ENCODE results near the gene OTOR. TPM values are rescaled to one million over a fixed set of nuclear protein-coding genes. Genes with fewer than 3 reads are reported as not detected.

OTOR gene, protein sequence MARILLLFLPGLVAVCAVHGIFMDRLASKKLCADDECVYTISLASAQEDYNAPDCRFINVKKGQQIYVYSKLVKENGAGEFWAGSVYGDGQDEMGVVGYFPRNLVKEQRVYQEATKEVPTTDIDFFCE
- not detected in 2 replicates for total RNA-seq (ENCODE audit: low replicate concordance)

DNA sequence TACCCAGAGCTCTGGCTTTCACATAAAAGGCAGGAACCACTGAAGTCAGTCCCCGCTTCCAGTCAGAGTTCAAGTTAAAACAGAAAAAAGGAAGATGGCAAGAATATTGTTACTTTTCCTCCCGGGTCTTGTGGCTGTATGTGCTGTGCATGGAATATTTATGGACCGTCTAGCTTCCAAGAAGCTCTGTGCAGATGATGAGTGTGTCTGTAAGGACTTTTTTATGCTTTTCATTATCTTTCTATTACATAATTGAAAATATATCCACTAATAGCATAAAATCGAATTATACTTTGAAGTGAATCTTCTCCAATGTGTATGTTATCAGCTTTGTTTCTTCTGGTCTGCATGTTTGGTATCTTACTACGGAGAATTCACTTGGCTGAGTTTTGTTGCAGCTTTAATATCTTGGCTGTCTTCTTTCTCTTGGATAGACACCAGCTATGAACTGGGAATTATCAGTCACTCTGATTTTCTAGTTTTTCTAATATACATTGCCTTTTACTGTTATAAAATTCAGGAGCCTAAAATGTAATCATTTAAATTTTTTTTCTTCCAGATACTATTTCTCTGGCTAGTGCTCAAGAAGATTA, at the start of gene OTOR:
Gene OTOR, plus strand, starts transcription at position 51 of the 593 bp plus-strand sequence. Its CDS starts 44 bp downstream, at position 95.
- Mint-ChIP-seq H3K4me1 (no peaks in the 10 kb centered on the region), H3K4me3 (no peak within 1 kb of the TSS), H3K27me3 (ENCODE audit: insufficient read depth, low read depth) (peaks cover 8% of the 10 kb centered on the region), H3K27ac (no peak within 1 kb of the TSS), H3K9me3 (no peaks in the 10 kb centered on the region), H3K36me3 (no peaks in the 10 kb centered on the region)
- Histone ChIP-seq H3K9ac (no peak within 1 kb of the TSS), H4K20me1 (ENCODE audit: low read depth) (no peaks in the 10 kb centered on the region), H3K4me1 (no peaks in the 10 kb centered on the region), H3K79me2 (ENCODE audit: low read depth) (no peaks in the 10 kb centered on the region), H3K36me3 (no peaks in the 10 kb centered on the region), H3K27me3 (no peaks in the 10 kb centered on the region), H3K27ac (no peak within 1 kb of the TSS), H3K4me2 (no peak within 1 kb of the TSS), H3K9me3 (ENCODE audit: low read depth) (no peaks in the 10 kb centered on the region), H2AFZ (replicated peaks) (no peak within 1 kb of the TSS), H3K4me3 (no peak within 1 kb of the TSS), H3F3A (ENCODE audit: low read depth) (no peaks in the 10 kb centered on the region)
- TF ChIP-seq, protein P1, sequence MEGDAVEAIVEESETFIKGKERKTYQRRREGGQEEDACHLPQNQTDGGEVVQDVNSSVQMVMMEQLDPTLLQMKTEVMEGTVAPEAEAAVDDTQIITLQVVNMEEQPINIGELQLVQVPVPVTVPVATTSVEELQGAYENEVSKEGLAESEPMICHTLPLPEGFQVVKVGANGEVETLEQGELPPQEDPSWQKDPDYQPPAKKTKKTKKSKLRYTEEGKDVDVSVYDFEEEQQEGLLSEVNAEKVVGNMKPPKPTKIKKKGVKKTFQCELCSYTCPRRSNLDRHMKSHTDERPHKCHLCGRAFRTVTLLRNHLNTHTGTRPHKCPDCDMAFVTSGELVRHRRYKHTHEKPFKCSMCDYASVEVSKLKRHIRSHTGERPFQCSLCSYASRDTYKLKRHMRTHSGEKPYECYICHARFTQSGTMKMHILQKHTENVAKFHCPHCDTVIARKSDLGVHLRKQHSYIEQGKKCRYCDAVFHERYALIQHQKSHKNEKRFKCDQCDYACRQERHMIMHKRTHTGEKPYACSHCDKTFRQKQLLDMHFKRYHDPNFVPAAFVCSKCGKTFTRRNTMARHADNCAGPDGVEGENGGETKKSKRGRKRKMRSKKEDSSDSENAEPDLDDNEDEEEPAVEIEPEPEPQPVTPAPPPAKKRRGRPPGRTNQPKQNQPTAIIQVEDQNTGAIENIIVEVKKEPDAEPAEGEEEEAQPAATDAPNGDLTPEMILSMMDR (IDR thresholded peaks at IDR 0.05), result no peak
- TF ChIP-seq EZH2phosphoT487 (IDR thresholded peaks at IDR 0.05) (no peak), EZH2 (IDR thresholded peaks at IDR 0.05) (no peak)
- no peak for DNase-seq (ENCODE audit: low spot score)

DNA sequence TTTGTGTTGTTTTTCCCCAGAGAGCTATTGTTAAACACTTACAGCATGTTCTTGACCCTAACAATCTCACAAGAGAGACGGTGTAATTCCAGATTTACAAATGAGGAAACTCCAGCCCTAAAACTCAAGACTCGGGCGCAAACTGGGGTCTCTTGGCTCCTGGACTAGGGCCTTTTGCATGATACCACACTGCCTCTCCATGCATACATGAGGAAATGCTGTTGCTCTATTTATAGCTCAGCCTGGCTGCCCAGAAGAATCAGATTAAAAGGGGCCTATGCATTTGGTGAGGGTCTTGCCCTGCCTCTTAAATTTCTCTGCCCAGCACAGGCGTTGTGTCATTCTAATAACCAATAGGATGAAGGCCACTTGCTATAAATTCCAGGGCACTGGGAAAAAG, 48.9 kb upstream of the OTOR start:
- Mint-ChIP-seq H3K27ac (no peak overlapping the region), H3K27me3 (ENCODE audit: insufficient read depth, low read depth) (peaks cover 6% of the 10 kb centered on the region), H3K4me3 (no peak overlapping the region), H3K36me3 (no peaks in the 10 kb centered on the region), H3K4me1 (peaks cover 3% of the 10 kb centered on the region), H3K9me3 (no peaks in the 10 kb centered on the region)
- Histone ChIP-seq H4K20me1 (ENCODE audit: low read depth) (no peaks in the 10 kb centered on the region), H3K27me3 (no peaks in the 10 kb centered on the region), H3K9ac (no peak overlapping the region), H2AFZ (replicated peaks) (no peak overlapping the region), H3K79me2 (ENCODE audit: low read depth) (no peaks in the 10 kb centered on the region), H3F3A (ENCODE audit: low read depth) (no peaks in the 10 kb centered on the region), H3K4me1 (no peaks in the 10 kb centered on the region), H3K4me3 (no peak overlapping the region), H3K9me3 (ENCODE audit: low read depth) (no peaks in the 10 kb centered on the region), H3K4me2 (no peak overlapping the region), H3K27ac (no peak overlapping the region), H3K36me3 (no peaks in the 10 kb centered on the region)
- peak; percentile 36 for DNase-seq (ENCODE audit: low spot score)
- TF ChIP-seq, protein P1 (IDR thresholded peaks at IDR 0.05), result peak; percentile 36
- no peak for TF ChIP-seq EZH2 (IDR thresholded peaks at IDR 0.05)

DNA sequence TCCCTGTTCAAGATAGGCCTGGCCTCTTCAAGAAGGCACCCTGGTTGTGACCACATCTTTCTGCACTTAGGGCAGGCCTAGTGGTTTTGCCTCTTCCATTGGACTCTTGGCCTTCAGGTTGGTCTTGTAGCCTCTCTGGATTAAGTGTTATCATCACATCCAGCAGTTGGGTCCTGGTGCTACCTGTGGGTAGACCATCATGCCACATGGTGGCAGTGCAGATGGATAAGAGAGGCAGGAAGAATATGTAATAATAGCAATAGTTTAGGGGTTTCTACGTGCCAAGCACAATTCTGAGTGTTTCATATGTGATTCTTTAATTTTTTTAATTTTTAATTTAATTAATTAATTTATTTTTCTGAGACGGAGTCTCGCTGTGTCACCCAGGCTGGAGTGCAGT, 46.9 kb upstream of the OTOR start:
- Histone ChIP-seq H3K4me1 (no peaks in the 10 kb centered on the region), H3K27me3 (no peaks in the 10 kb centered on the region), H3K4me2 (no peak overlapping the region), H3K9ac (no peak overlapping the region), H3F3A (ENCODE audit: low read depth) (no peaks in the 10 kb centered on the region), H3K27ac (no peak overlapping the region), H3K36me3 (no peaks in the 10 kb centered on the region), H3K9me3 (ENCODE audit: low read depth) (no peaks in the 10 kb centered on the region), H3K4me3 (no peak overlapping the region), H2AFZ (replicated peaks) (no peak overlapping the region), H3K79me2 (ENCODE audit: low read depth) (no peaks in the 10 kb centered on the region), H4K20me1 (ENCODE audit: low read depth) (no peaks in the 10 kb centered on the region)
- Mint-ChIP-seq H3K27ac (no peak overlapping the region), H3K9me3 (peaks cover 9% of the 10 kb centered on the region), H3K4me3 (no peak overlapping the region), H3K36me3 (no peaks in the 10 kb centered on the region), H3K27me3 (ENCODE audit: insufficient read depth, low read depth) (peaks cover 6% of the 10 kb centered on the region), H3K4me1 (no peaks in the 10 kb centered on the region)
- TF ChIP-seq, protein P1 (IDR thresholded peaks at IDR 0.05), result peak; percentile 41
- TF ChIP-seq EZH2phosphoT487 (IDR thresholded peaks at IDR 0.05) (no peak), EZH2 (IDR thresholded peaks at IDR 0.05) (no peak)
- DNase-seq (ENCODE audit: low spot score), result peak; percentile 18

All from neural progenitor cell (in vitro differentiated cells).